Thyroid gland (tissue), 4 donors: ENCODE results near the gene CRIM1.

Experiments
- POLR2A ChIP-seq, 2 donors: fragments of 450-650 bp; IDR thresholded peaks; one replicate each; pipeline ENCODE4 v1.6.1; 2017; ENCODE audit warnings: antibody characterized with exemption in 2 of 2, mild to moderate bottlenecking in 2 of 2, moderate library complexity in 1 of 2
- TF ChIP-seq, protein P1 (sequence below), 6 experiments: fragments of 200-600 bp in 3 of 6; fragments of 450-650 bp in 3 of 6; sonication (generic) in 3 of 6; IDR thresholded peaks; one replicate each; pipeline ENCODE4 v1.5.1; 2016 to 2019; ENCODE audit warnings: antibody characterized with exemption in 6 of 6, mild to moderate bottlenecking in 2 of 6, inconsistent platforms in 1 of 6, moderate library complexity in 1 of 6

DNA sequence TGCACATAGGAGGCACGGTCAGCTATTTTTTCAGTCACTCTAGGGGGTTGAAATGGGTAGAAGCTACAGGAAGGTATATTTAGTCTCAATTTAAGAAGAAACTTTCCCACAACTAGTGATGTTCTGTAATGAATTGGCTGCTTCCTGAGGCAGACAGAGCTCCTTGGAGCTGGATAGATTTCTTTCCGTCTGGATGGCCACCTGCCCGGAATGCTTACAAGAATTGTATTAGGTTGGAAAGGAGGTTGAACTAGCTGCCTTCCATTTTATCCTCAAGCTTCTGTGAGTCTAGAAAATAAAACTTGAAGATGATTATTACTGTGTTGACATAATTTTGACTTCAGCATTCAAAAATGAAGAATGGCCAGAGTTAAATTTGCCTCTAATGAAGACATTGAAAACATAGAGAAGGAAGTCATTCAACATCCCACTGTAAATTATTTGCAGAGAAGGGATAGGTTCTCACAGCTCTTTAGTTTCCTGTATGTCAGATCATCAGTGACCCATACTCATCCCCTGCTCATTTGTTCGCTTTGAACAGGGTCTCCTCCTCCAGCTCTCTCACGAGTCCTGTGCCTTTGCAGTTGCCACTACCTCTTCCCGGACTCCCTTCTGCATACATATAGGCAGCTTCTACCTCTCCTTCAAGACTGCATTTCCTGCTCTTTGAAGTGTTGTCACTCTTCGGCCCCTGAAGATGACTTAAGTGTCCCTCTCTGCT lies 88.8 kb downstream of the CRIM1 start:
- TF ChIP-seq, protein P1, sequence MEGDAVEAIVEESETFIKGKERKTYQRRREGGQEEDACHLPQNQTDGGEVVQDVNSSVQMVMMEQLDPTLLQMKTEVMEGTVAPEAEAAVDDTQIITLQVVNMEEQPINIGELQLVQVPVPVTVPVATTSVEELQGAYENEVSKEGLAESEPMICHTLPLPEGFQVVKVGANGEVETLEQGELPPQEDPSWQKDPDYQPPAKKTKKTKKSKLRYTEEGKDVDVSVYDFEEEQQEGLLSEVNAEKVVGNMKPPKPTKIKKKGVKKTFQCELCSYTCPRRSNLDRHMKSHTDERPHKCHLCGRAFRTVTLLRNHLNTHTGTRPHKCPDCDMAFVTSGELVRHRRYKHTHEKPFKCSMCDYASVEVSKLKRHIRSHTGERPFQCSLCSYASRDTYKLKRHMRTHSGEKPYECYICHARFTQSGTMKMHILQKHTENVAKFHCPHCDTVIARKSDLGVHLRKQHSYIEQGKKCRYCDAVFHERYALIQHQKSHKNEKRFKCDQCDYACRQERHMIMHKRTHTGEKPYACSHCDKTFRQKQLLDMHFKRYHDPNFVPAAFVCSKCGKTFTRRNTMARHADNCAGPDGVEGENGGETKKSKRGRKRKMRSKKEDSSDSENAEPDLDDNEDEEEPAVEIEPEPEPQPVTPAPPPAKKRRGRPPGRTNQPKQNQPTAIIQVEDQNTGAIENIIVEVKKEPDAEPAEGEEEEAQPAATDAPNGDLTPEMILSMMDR (IDR thresholded peaks at IDR 0.05) = no peak
- no peak for TF ChIP-seq POLR2A (IDR thresholded peaks at IDR 0.05)
